OCI-LY1 (cell line): ENCODE results near the gene PADI4.

Source experiments
- EZH2 ChIP-seq: fragments of 200-600 bp; sonication (generic), shearing (Covaris generic); IDR thresholded peaks from 2 replicates; pipeline ENCODE4 v1.8.0; 2017; ENCODE audit warnings: borderline replicate concordance, mixed run types, mild to moderate bottlenecking, antibody characterized with exemption, low read length, moderate library complexity, mixed read lengths
- TF ChIP-seq, protein P1 (sequence below): fragments of 200-600 bp; sonication (generic), shearing (Covaris generic); IDR thresholded peaks from 2 replicates; pipeline ENCODE4 v1.5.1; 2017; ENCODE audit warnings: mild to moderate bottlenecking, antibody characterized with exemption, low read length, moderate library complexity, mixed read lengths

DNA sequence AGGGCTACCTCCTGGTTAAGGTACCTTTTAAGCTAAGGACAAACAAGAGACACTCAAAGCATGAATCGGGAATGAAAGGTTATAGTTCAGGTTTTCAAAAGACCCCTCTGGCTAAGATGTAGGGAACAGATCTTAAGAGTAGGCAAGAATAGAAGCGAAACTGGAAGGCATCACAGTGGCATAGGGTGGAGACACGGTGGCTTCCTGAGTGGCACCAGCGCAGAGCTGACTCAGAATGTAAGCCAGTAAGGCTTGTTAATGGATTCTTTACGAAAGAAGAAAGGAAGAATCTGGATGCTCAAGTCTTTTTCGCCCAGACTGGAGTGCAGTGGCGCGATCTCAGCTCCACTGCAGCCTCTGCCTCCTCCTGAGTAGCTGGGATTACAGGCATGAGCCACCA is 85.2 kb downstream of the PADI4 start:
- TF ChIP-seq, protein P1, sequence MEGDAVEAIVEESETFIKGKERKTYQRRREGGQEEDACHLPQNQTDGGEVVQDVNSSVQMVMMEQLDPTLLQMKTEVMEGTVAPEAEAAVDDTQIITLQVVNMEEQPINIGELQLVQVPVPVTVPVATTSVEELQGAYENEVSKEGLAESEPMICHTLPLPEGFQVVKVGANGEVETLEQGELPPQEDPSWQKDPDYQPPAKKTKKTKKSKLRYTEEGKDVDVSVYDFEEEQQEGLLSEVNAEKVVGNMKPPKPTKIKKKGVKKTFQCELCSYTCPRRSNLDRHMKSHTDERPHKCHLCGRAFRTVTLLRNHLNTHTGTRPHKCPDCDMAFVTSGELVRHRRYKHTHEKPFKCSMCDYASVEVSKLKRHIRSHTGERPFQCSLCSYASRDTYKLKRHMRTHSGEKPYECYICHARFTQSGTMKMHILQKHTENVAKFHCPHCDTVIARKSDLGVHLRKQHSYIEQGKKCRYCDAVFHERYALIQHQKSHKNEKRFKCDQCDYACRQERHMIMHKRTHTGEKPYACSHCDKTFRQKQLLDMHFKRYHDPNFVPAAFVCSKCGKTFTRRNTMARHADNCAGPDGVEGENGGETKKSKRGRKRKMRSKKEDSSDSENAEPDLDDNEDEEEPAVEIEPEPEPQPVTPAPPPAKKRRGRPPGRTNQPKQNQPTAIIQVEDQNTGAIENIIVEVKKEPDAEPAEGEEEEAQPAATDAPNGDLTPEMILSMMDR, result no peak
- no peak for TF ChIP-seq EZH2
